Endothelial cell of umbilical vein (primary cell): Measurements from ENCODE around the gene ABR. TPM values are rescaled to one million over a fixed set of nuclear protein-coding genes. Genes with fewer than 3 reads are reported as not detected.

Experiments
- BruUV-seq: library from RNA; stranded (reverse); fragments of 400-500 nt; replicated peaks from 2 replicates; lab custom pipeline; 2021; lab: Mats Ljungman, UMichigan
- CTCF ChIA-PET: fragments of 300-600, 350-600 bp; sonication (Branson Sonifier 250); formaldehyde crosslinking; loops from one replicate; lab custom pipeline; 2021; ENCODE audit warnings: antibody characterized with exemption, inconsistent platforms; lab: Charles Lee
- POLR2A ChIA-PET: fragments of 300-600, 350-600 bp; sonication (Branson Sonifier 250); formaldehyde crosslinking; loops from one replicate; lab custom pipeline; 2021; ENCODE audit warnings: antibody characterized with exemption, inconsistent platforms; lab: Charles Lee
- DNase-seq: peaks from one replicate; pipeline ENCODE4 v3.0.0-alpha.2; 2011; ENCODE audit warnings: low read depth, low spot score
- FAIRE-seq: peaks from 2 replicates; lab custom pipeline; 2011; peaks lifted over from hg19 to GRCh38; lab: Jason Lieb, UNC
- H2AFZ ChIP-seq: 2 replicates; pipeline ENCODE4 v1.6.0; 2012; ENCODE audit warnings: low read depth, low read length, control low read depth, inconsistent platforms
- H3K27ac ChIP-seq: 2 replicates; pipeline ENCODE4 v1.5.1; 2011; ENCODE audit warnings: low read depth, mild to moderate bottlenecking, control low read depth, low read length, moderate library complexity; ENCODE audit not compliant: insufficient read depth
- H3K27me3 ChIP-seq, 2 experiments: 2 replicates each; pipeline versions ENCODE4 v1.6.0 to v1.6.1; 2011; ENCODE audit warnings: low read length in 2 of 2, mixed read lengths in 1 of 2; ENCODE audit not compliant: control insufficient read depth in 2 of 2, insufficient read depth in 2 of 2
- H3K36me3 ChIP-seq, 2 experiments: 2 replicates in 1 of 2; 3 replicates in 1 of 2; pipeline ENCODE4 v1.5.1; 2011; ENCODE audit warnings: low read length in 2 of 2, mild to moderate bottlenecking in 1 of 2, moderate library complexity in 1 of 2; ENCODE audit not compliant: control insufficient read depth in 2 of 2, insufficient read depth in 2 of 2; ENCODE audit errors: extremely low read depth in 1 of 2
- H3K4me1 ChIP-seq: 3 replicates; pipeline ENCODE4 v1.5.1; 2011; ENCODE audit warnings: mild to moderate bottlenecking, low read length; ENCODE audit not compliant: control insufficient read depth, insufficient read depth; ENCODE audit errors: extremely low read depth
- H3K4me2 ChIP-seq: 2 replicates; pipeline ENCODE4 v1.6.1; 2011; ENCODE audit warnings: low read length, control low read depth, mixed read lengths; ENCODE audit not compliant: insufficient read depth
- H3K4me3 ChIP-seq, 3 experiments: fragments of 200-600 bp in 1 of 3; sonication (generic), shearing (Covaris generic) in 1 of 3; replicated peaks in 1 of 3; 2 replicates each; pipeline ENCODE4 v1.5.1; 2011 to 2016; ENCODE audit warnings: control low read depth in 3 of 3, low read length in 3 of 3, mild to moderate bottlenecking in 2 of 3, inconsistent platforms in 1 of 3, low read depth in 1 of 3, moderate library complexity in 1 of 3; ENCODE audit not compliant: insufficient read depth in 1 of 3
- H3K79me2 ChIP-seq: 2 replicates; pipeline ENCODE4 v1.6.0; 2012; ENCODE audit warnings: low read length, inconsistent platforms; ENCODE audit not compliant: control insufficient read depth, insufficient read depth
- H3K9ac ChIP-seq: replicated peaks from 2 replicates; pipeline ENCODE3; 2011; ENCODE audit warnings: low read length, control low read depth; ENCODE audit not compliant: insufficient read depth; ENCODE audit errors: extremely low read depth
- H3K9me1 ChIP-seq: replicated peaks from 3 replicates; pipeline ENCODE4 v1.6.0; 2011; ENCODE audit warnings: mild to moderate bottlenecking, low read length; ENCODE audit not compliant: control insufficient read depth, insufficient read depth; ENCODE audit errors: extremely low read depth
- H3K9me3 ChIP-seq: replicated peaks from 2 replicates; pipeline ENCODE4 v1.5.1; 2012; ENCODE audit warnings: low read length, inconsistent platforms; ENCODE audit not compliant: control insufficient read depth, insufficient read depth
- H4K20me1 ChIP-seq: replicated peaks from 2 replicates; pipeline ENCODE3; 2011; ENCODE audit warnings: mild to moderate bottlenecking, low read length; ENCODE audit not compliant: control insufficient read depth, insufficient read depth; ENCODE audit errors: extremely low read depth
- EZH2 ChIP-seq: IDR thresholded peaks from 2 replicates; pipeline ENCODE4 v1.6.1; 2012; ENCODE audit warnings: borderline replicate concordance, low read depth, mild to moderate bottlenecking, moderate library complexity, low read length, inconsistent platforms; ENCODE audit not compliant: severe bottlenecking
- FOS ChIP-seq: IDR thresholded peaks from 2 replicates; pipeline ENCODE4 v1.6.1; 2011; ENCODE audit warnings: mild to moderate bottlenecking, low read length, moderate library complexity, borderline replicate concordance; ENCODE audit not compliant: insufficient read depth
- GATA2 ChIP-seq: IDR thresholded peaks from 2 replicates; pipeline ENCODE4 v1.7.0; 2011; ENCODE audit warnings: low read depth, mild to moderate bottlenecking, moderate library complexity, mixed read lengths, low read length; ENCODE audit not compliant: insufficient read length, insufficient read depth
- JUN ChIP-seq: IDR thresholded peaks from 2 replicates; pipeline ENCODE4 v1.6.1; 2011; ENCODE audit warnings: borderline replicate concordance, low read depth; ENCODE audit not compliant: insufficient read length, insufficient read depth
- MYC ChIP-seq: IDR thresholded peaks from one replicate; pipeline ENCODE4 v1.6.1; 2011; ENCODE audit warnings: mild to moderate bottlenecking, low read depth, low read length
- POLR2A ChIP-seq: IDR thresholded peaks from 2 replicates; pipeline ENCODE4 v1.6.1; 2012; ENCODE audit warnings: low read depth, mild to moderate bottlenecking, control low read depth, low read length
- POLR2AphosphoS5 ChIP-seq: IDR thresholded peaks from 2 replicates; pipeline ENCODE4 v1.6.1; 2012; ENCODE audit warnings: low read depth, mild to moderate bottlenecking, control low read depth, low read length, moderate library complexity; ENCODE audit not compliant: insufficient read depth
- dilution Hi-C: fragments of 300-500 bp; cut with MboI; formaldehyde crosslinking; loops from one replicate; pipeline ENCODE4 v1.15.0; 2019; ENCODE audit warnings: low sequenced_read_pairs; ENCODE audit not compliant: extremely low pct_ligation_motif_present
- intact Hi-C: fragments of 100-400 bp; cut with micrococcal nuclease; formaldehyde crosslinking; loops from one replicate; pipeline ENCODE4 v1.10.0; 2022
- polyA plus RNA-seq, 4 experiments: library from polyadenylated mRNA; depleted of rRNA in 3 of 4; stranded (reverse) in 3 of 4; unstranded in 1 of 4; fragments of >200 nt; gene quantifications; 2 replicates each; pipeline versions ENCODE4 v1.2.1 to v1.2.3, GENCODE V29; 2011 to 2012; ENCODE audit warnings: missing spikeins in 1 of 4
- total RNA-seq: library from RNA; stranded (reverse); gene quantifications from 2 replicates; pipeline ENCODE4 v1.2.3, GENCODE V29; 2021
- TF ChIP-seq, protein P1 (sequence below): IDR thresholded peaks from 2 replicates; pipeline ENCODE4 v1.6.1; 2011; ENCODE audit not compliant: insufficient read depth, insufficient read length
- TF ChIP-seq, protein P2 (sequence below), 2 donors: IDR thresholded peaks; 1 replicate in 1 of 2; 2 replicates in 1 of 2; pipeline ENCODE4 v1.5.1; 2011; ENCODE audit warnings: low read length in 2 of 2, mild to moderate bottlenecking in 2 of 2, moderate library complexity in 2 of 2, control low read depth in 1 of 2, inconsistent platforms in 1 of 2, low read depth in 1 of 2; ENCODE audit not compliant: insufficient read depth in 1 of 2; ENCODE audit errors: extremely low read depth in 1 of 2

ABR gene
- total and polyA plus RNA-seq, 2 donors (not counting 3 experiments of a cell fraction or from before 2014, with no cell fraction given): 83.5 to 96.8 TPM

DNA sequence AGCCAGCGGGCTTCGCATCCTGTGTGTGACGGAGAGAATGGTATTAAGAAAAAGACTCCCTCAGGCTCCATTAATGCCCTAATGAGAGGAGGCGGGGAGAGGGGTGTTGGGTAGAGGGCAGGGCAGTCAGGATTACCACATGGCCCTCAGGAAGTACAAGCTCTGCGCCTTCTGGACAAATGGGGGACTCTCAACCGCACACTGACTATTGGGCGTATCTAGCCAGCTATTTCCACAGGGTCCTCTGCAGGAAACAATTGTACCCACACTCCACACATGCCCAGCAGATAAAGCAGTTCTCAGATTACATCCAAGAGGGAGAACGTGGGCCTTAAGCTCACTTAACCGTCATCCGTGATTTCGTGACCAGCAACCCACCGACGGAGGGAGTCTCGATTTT is 214.9 kb downstream of the ABR start:
- FAIRE-seq (no peak), DNase-seq (peak; percentile 13)
- H2AFZ ChIP-seq: no peak overlapping the region
- no peaks in the 10 kb centered on the region for H3K27me3 ChIP-seq
- intact Hi-C loops (no loop called here), dilution Hi-C loops (no loop called here)
- H3K9ac ChIP-seq: no peak overlapping the region
- peak overlapping the region; percentile 0 for H3K4me2 ChIP-seq
- H3K4me3 ChIP-seq: no peak overlapping the region
- no peaks in the 10 kb centered on the region for H4K20me1 ChIP-seq
- no peak for TF ChIP-seq JUN
- no peak for TF ChIP-seq POLR2A
- no peak for TF ChIP-seq GATA2
- TF ChIP-seq EZH2: no peak
- TF ChIP-seq, protein P1, sequence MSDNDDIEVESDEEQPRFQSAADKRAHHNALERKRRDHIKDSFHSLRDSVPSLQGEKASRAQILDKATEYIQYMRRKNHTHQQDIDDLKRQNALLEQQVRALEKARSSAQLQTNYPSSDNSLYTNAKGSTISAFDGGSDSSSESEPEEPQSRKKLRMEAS: no peak
- TF ChIP-seq, protein P2, sequence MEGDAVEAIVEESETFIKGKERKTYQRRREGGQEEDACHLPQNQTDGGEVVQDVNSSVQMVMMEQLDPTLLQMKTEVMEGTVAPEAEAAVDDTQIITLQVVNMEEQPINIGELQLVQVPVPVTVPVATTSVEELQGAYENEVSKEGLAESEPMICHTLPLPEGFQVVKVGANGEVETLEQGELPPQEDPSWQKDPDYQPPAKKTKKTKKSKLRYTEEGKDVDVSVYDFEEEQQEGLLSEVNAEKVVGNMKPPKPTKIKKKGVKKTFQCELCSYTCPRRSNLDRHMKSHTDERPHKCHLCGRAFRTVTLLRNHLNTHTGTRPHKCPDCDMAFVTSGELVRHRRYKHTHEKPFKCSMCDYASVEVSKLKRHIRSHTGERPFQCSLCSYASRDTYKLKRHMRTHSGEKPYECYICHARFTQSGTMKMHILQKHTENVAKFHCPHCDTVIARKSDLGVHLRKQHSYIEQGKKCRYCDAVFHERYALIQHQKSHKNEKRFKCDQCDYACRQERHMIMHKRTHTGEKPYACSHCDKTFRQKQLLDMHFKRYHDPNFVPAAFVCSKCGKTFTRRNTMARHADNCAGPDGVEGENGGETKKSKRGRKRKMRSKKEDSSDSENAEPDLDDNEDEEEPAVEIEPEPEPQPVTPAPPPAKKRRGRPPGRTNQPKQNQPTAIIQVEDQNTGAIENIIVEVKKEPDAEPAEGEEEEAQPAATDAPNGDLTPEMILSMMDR (IDR thresholded peaks at IDR 0.05; ENCODE audit: extremely low read depth in 1 of 2, insufficient read depth in 1 of 2, low read depth in 1 of 2, low read length in 2 of 2): no peak
- TF ChIP-seq MYC: no peak
- TF ChIP-seq FOS: no peak
- TF ChIP-seq POLR2AphosphoS5: no peak
- no TSS peak for BruUV-seq
- H3K36me3 ChIP-seq: no peaks in the 10 kb centered on the region
- H3K79me2 ChIP-seq: peaks cover 11% of the 10 kb centered on the region
- H3K9me1 ChIP-seq: no peaks in the 10 kb centered on the region
- no peak overlapping the region for H3K27ac ChIP-seq
- peaks cover 2% of the 10 kb centered on the region for H3K4me1 ChIP-seq
- POLR2A ChIA-PET: interaction anchor here (0.9 kb wide), 1 partner anchor 14 kb away, joined by 7 read pairs; no protein-coding TSS in a partner anchor
- CTCF ChIA-PET: interaction anchor here (1.1 to 2.1 kb wide), 5 partner anchors 16 to 166 kb away, joined by 3 to 9 read pairs (median 5); no protein-coding TSS in a partner anchor
- no peaks in the 10 kb centered on the region for H3K9me3 ChIP-seq
